Endometrial microvascular endothelial cells (primary cell): Measurements from ENCODE around the gene TBC1D1. TPM values are rescaled to one million over a fixed set of nuclear protein-coding genes. Genes with fewer than 3 reads are reported as not detected.
"Not testable (repeated sequence)": the region's sequence is repeated elsewhere in the genome, so short reads cannot be mapped to it uniquely, and the experiment has no call there.

Source experiments
- in situ Hi-C: cut with HindIII; loops from 2 replicates; pipeline ENCODE4 v1.10.0; 2017; ENCODE audit warnings: low sequenced_read_pairs, low pct_unique_long_range_greater_than_20kb; ENCODE audit errors: inconsistent ontology term
- total RNA-seq: library from RNA; depleted of rRNA; stranded (reverse); fragments of >200 nt; gene quantifications from one replicate; pipeline ENCODE4 v1.2.3, GENCODE V29; 2015; ENCODE audit errors: inconsistent ontology term

Gene TBC1D1
- total RNA-seq, 1 donor from 2014 or later: 194 TPM

GRCh38 chr4:37917388-37917787, 26.5 kb downstream of the TBC1D1 start:
- in situ Hi-C loops: no loop called here

- in situ Hi-C loops: no loop called here
Measured at GRCh38 chr4:37918653-37919052, 27.8 kb downstream of the TBC1D1 start.

GRCh38 chr4:37922328-37922727, 31.4 kb downstream of the TBC1D1 start:
- in situ Hi-C loops: no loop called here

- in situ Hi-C loops: not testable (repeated sequence)
Measured at GRCh38 chr4:37923089-37923488, 32.2 kb downstream of the TBC1D1 start.

- in situ Hi-C loops: no loop called here
Measured at GRCh38 chr4:37924946-37925345, 34.1 kb downstream of the TBC1D1 start.

- in situ Hi-C loops: no loop called here
Measured at GRCh38 chr4:37927434-37927833, 36.5 kb downstream of the TBC1D1 start.

- in situ Hi-C loops: no loop called here
Measured at GRCh38 chr4:37928426-37929416, 37.8 kb downstream of the TBC1D1 start.

- in situ Hi-C loops: no loop called here
Measured at GRCh38 chr4:37934096-37934495, 43.2 kb downstream of the TBC1D1 start.

- in situ Hi-C loops: no loop called here
Measured at GRCh38 chr4:37934609-37935008, 43.7 kb downstream of the TBC1D1 start.

GRCh38 chr4:37935026-37935425, 44.1 kb downstream of the TBC1D1 start:
- in situ Hi-C loops: no loop called here

GRCh38 chr4:37936889-37937498, 46.1 kb downstream of the TBC1D1 start:
- in situ Hi-C loops: no loop called here

GRCh38 chr4:37938208-37938607, 47.3 kb downstream of the TBC1D1 start:
- in situ Hi-C loops: no loop called here

- in situ Hi-C loops: no loop called here
Measured at GRCh38 chr4:37946503-37947179, 55.8 kb downstream of the TBC1D1 start.

GRCh38 chr4:37948542-37948941, 57.7 kb downstream of the TBC1D1 start:
- in situ Hi-C loops: no loop called here

- in situ Hi-C loops: no loop called here
Measured at GRCh38 chr4:37949636-37950426, 58.9 kb downstream of the TBC1D1 start.

GRCh38 chr4:37951461-37952352, 60.8 kb downstream of the TBC1D1 start:
- in situ Hi-C loops: no loop called here

GRCh38 chr4:37953156-37953555, 62.3 kb downstream of the TBC1D1 start:
- in situ Hi-C loops: no loop called here
